PFSK-1 (cell line): ENCODE results near the gene SLC29A4.

Source experiments
- POLR2AphosphoS5 ChIP-seq: IDR thresholded peaks from 2 replicates; pipeline ENCODE4 v1.6.1; 2012; ENCODE audit warnings: low read depth, mild to moderate bottlenecking, control low read depth, low read length, moderate library complexity
- TAF1 ChIP-seq: IDR thresholded peaks from 2 replicates; pipeline ENCODE4 v1.6.1; 2012; ENCODE audit warnings: low read length, control low read depth, borderline replicate concordance; ENCODE audit not compliant: insufficient read depth

DNA sequence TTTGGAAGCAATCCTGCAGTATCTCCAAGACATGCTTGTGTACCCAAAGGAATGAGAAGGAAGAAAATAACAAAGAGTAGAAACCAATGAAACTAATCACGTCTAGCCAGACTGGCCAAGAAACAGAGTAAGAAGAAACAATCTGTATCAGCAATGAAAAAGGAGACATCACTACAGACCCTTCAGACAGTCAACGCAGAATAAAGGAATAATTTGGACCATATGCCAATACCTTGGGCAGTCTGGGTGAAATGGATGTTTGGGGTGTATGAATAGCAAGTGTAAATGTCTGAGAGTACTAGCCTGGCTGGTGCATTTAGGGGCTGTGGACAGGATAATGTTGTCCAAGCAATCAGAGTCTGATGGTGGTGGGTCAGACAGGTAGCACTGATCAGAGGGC lies 61.1 kb downstream of the SLC29A4 start:
- TF ChIP-seq POLR2AphosphoS5: no peak
- no peak for TF ChIP-seq TAF1
